SJSA1 (cell line): Measurements from ENCODE around the gene ZNF680. TPM values are rescaled to one million over a fixed set of nuclear protein-coding genes. Genes with fewer than 3 reads are reported as not detected.

ENCODE experiments used
- total RNA-seq: library from RNA; depleted of rRNA; stranded (reverse); fragments of >200 nt; shearing (Covaris generic); gene quantifications from 2 replicates; pipeline ENCODE4 v1.2.3, GENCODE V29; 2014; rRNA removed

The ZNF680 gene
- total RNA-seq, 1 experiment from 2014 or later = 6.1 TPM

Other genes starting within 250 kb of the ZNF680 start
- gene ZNF736, start 249.1 kb downstream of the ZNF680 start, total RNA-seq = 0.06 and 0.68 TPM in 2 replicates
- gene ZNF107, start 103.1 kb upstream of the ZNF680 start, total RNA-seq = 2.9 and 7.3 TPM in 2 replicates
- 6.9 and 9.1 TPM in 2 replicates for gene ZNF138, start 231.4 kb upstream of the ZNF680 start, total RNA-seq